H7 (cell line): Measurements from ENCODE around the gene ABI3BP. TPM values are rescaled to one million over a fixed set of nuclear protein-coding genes. Genes with fewer than 3 reads are reported as not detected.
A peak's percentile ranks its signal among the peaks of the same experiment; 100 is the strongest.

Experiments used
- DNase-seq: peaks from one replicate; pipeline ENCODE4 v3.0.0; 2012
- H3K27me3 ChIP-seq: 2 replicates; pipeline ENCODE4 v1.6.0; 2011; ENCODE audit warnings: mild to moderate bottlenecking, low read length; ENCODE audit not compliant: control insufficient read depth, insufficient read depth
- H3K36me3 ChIP-seq: replicated peaks from 2 replicates; pipeline ENCODE4 v1.5.1; 2011; ENCODE audit warnings: low read length; ENCODE audit not compliant: control insufficient read depth, insufficient read depth
- H3K4me3 ChIP-seq: 2 replicates; pipeline ENCODE4 v1.5.1; 2011; ENCODE audit warnings: low read depth, mild to moderate bottlenecking, control low read depth, low read length, moderate library complexity; ENCODE audit not compliant: insufficient read depth
- total RNA-seq: library from RNA; depleted of rRNA; stranded (reverse); fragments of >200 nt; shearing (Covaris generic); gene quantifications from 2 replicates; pipeline ENCODE4 v1.2.3, GENCODE V29; 2014

ABI3BP gene
- total RNA-seq, 1 experiment from 2014 or later: 0.03 TPM

DNA sequence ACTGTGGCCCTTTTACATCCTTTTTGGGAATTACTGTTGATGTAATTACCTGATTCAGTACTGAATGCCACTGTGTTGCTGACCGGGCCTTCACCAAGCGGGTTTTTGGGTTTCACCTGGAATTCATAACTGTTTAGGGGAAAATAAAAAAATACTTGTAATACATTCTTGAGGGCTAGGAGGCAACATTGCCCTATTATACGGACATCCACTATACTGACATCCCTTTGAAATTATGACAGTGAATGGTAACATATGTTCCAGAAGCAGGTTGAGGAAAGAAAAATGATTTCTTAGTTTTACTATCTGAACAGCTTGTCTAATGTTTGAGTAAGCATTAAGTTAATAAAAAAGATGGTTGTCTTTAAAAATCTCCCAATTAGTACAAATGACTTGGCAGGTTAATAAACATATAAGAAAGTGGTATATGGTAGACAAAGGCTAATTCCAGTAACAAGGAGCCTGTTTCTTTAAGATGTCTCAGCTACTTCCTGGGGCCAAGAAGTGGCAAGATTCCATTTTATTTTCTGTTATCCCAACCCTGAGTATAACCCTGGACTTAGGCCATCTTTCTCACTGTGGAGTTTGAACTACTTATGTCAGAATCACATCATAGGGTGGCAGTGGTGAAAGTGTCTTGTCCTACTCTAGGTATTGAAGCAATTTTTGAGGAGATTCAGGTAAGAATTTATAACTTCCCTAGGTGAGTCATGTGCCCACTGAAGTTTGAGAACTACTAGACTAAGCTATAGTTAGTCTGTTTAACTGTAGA, 238.5 kb downstream of the ABI3BP start:
- H3K36me3 ChIP-seq: peaks cover 1% of the 10 kb centered on the region; the same call in 1 of the 2 replicates
- no peak for DNase-seq
- H3K27me3 ChIP-seq: no peaks in the 10 kb centered on the region
- H3K4me3 ChIP-seq: no peak overlapping the region

DNA sequence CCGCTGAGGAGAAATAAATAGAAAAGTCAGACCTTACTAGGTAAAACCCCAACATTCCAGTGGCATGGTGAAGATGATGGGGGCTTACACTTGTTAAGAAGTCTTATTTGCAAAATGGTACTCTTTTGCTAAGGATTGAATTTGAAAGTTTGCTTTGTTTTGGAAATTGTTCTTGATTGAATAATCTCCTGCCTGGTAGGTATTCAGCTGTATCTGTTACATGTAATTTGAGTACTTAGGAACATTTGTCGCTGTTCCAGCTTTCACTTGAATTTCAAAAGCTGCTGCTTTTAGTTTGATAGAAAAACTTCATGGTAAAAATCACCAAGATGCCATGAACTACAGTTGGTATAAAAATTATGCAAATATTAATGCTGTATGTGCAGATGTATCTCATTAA, 239.4 kb downstream of the ABI3BP start:
- DNase-seq: no peak
- Histone ChIP-seq H3K27me3 (no peaks in the 10 kb centered on the region), H3K36me3 (peaks cover 1% of the 10 kb centered on the region; the same call in 1 of the 2 replicates), H3K4me3 (no peak overlapping the region)

DNA sequence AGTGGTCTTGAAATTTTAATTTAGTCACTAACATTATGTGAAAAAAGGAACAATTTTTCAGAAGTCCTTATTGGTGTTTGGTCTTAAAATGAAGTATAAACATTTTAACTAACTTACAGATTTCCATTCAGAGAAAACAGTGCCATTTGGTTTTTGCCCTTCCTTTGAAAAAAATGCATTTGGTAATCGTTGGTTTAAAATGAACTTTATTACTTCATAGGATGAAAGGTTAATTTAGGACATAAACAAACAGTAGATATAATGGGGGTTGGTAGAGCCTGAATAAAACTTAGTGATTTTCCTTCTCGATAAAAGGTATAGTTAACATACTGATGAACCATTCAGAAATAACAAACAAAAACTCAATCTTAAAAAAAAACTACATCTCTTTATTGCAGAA, 244.3 kb downstream of the ABI3BP start:
- no peak for DNase-seq
- Histone ChIP-seq H3K4me3 (no peak overlapping the region), H3K27me3 (no peaks in the 10 kb centered on the region), H3K36me3 (peaks cover 6% of the 10 kb centered on the region)

DNA sequence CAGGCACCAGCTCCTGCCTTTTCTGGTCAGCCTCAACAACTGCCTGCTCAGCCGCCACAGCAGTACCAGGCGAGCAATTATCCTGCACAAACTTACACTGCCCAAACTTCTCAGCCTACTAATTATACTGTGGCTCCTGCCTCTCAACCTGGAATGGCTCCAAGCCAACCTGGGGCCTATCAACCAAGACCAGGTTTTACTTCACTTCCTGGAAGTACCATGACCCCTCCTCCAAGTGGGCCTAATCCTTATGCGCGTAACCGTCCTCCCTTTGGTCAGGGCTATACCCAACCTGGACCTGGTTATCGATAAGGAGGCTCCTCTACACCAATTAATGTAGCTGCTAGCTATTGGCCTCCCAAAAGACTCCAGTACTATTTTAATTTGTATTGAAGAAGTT, 245.0 kb downstream of the ABI3BP start:
- H3K4me3 ChIP-seq: no peak overlapping the region
- H3K36me3 ChIP-seq: peaks cover 6% of the 10 kb centered on the region
- no peaks in the 10 kb centered on the region for H3K27me3 ChIP-seq
- DNase-seq: no peak

DNA sequence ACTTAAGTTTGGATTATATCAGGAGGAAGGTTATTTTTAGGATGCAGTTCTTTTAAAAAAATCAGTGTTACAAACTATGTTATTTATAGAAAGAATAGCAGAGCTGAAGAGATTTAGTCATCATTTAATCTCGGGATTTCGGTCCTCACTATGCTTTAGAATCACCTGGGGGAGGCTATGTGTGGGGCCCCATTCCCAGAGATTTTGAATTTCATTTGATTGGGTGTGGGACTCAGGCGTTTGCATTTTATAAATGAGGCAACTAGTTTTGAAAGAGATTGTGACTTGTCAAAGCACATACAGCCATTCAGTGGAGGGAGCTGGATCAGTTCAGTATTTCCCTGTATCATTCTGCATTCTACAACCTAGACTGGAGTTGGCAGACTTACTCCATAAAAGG, 247.1 kb downstream of the ABI3BP start:
- no peak for DNase-seq
- H3K36me3 ChIP-seq: peaks cover 6% of the 10 kb centered on the region
- no peaks in the 10 kb centered on the region for H3K27me3 ChIP-seq
- H3K4me3 ChIP-seq: no peak overlapping the region

DNA sequence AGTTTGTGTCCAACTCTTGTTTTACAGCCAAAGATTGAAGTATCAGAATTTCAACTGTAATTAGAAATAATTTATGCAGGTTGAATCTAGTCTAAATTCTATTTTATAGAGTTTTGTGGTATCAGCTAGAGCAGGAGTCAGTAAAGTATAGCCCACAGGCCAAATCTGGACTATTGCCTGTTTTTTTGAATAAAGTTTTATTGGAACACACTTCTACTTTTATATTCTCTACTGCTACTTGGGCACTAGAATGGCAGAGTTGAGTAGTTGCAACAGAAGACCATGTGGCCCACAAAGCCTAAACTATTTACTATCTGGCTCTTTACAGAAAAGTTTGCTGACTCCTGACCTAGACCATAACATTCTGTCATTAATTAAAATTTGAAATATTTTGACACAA, 247.6 kb downstream of the ABI3BP start:
- Histone ChIP-seq H3K36me3 (peaks cover 6% of the 10 kb centered on the region), H3K4me3 (no peak overlapping the region), H3K27me3 (no peaks in the 10 kb centered on the region)
- DNase-seq: no peak

DNA sequence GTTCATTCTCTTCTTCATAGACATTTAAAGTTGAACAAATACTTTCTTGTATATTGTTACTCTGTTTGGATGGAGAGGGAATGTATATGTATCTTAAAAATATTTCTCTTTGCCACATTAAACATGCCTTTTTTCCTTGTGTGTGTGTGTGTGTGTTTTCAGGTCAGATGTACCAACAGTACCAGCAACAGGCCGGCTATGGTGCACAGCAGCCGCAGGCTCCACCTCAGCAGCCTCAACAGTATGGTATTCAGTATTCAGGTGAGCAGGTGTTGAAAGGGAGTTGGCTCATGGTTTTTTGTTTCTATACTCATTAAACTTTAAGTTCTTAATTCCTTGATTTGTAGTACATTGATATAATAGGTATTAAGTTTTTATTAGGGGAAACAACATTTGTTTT, 248.6 kb downstream of the ABI3BP start:
- no peak for DNase-seq
- Histone ChIP-seq H3K27me3 (no peaks in the 10 kb centered on the region), H3K36me3 (peaks cover 5% of the 10 kb centered on the region), H3K4me3 (no peak overlapping the region)

DNA sequence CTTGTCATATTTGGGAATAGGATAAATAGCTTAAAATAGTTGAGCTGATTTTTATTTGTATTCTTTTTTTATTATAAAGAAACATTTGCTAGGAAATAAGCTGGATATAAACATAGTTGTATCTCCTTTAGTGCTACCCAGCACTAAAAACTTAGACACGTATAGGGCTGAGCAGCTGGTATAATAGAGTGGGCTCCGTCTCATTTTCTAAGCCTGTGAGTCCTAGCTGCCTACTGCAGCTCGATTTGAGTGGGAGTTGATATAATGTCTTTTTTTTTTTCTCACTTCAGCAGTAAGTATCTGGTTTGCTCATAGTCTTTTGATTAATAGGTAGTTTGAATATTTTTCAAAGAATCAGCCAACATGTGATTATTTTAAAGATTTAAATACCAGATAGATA, 249.7 kb downstream of the ABI3BP start:
- Histone ChIP-seq H3K36me3 (peaks cover 5% of the 10 kb centered on the region), H3K4me3 (no peak overlapping the region)

DNA sequence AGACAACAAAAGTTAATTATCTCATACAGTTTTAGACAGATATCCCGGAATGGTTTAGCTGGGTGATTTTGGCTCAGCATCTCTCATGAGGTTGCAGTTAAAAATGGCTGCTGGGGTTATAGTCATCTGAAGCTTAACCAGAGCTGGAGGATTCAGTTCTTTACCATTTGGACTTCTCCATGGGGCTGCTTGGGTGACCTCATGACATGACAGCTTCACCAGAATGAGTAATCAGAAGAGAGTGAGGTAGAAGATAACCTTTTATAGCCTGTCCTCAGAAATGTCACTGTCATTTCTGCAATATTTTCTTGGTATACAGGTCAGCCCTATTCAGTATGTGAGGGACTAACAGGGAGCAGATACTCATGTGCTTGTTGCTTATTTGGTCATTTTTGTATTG, 253.0 kb downstream of the ABI3BP start:
- DNase-seq: no peak
- peaks cover 3% of the 10 kb centered on the region for H3K36me3 ChIP-seq
- H3K4me3 ChIP-seq: no peak overlapping the region

More for the DNA sequence above, 249.7 kb downstream of the ABI3BP start:
- no peak for DNase-seq
- H3K27me3 ChIP-seq: no peaks in the 10 kb centered on the region

DNA sequence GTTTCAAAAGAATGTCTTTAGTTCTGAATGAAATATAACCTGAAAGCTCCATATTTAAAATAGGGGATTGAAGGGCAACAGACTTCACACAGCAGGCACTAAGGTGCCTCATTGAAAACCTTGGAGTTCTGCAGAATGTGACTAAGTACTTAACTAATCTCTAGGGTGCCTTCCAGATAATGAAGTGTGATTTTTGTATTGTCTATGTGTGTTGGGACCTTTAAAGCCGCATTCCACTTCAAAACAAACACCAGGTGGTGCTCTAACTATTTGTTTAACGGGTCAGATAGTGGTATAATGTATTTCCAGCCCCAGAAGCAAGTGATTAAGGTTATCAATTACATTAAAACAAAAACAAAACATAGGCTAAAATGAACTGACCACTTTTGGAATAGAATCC, 255.9 kb downstream of the ABI3BP start:
- Histone ChIP-seq H3K27me3 (no peaks in the 10 kb centered on the region), H3K36me3 (peaks cover 3% of the 10 kb centered on the region), H3K4me3 (no peak overlapping the region)
- DNase-seq: peak; percentile 7

More for the DNA sequence above, 253.0 kb downstream of the ABI3BP start:
- no peaks in the 10 kb centered on the region for H3K27me3 ChIP-seq

DNA sequence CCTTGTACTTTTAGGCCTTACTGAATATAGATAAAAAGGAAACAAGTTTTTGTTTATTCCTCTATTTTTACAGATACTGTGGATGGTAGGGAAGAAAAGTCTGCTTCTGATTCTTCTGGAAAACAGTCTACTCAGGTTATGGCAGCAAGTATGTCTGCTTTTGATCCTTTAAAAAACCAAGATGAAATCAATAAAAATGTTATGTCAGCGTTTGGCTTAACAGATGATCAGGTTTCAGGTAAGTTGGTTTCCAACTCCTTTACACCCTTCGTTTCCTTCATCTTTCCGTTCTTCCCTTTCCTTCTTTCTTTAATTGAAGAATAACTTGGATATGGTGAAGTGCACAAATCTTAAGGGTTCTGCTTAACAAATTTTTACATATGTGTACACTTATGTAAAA, 260.8 kb downstream of the ABI3BP start:
- H3K27me3 ChIP-seq: no peaks in the 10 kb centered on the region
- no peak for DNase-seq
- H3K4me3 ChIP-seq: no peak overlapping the region
- H3K36me3 ChIP-seq: peaks cover 5% of the 10 kb centered on the region

DNA sequence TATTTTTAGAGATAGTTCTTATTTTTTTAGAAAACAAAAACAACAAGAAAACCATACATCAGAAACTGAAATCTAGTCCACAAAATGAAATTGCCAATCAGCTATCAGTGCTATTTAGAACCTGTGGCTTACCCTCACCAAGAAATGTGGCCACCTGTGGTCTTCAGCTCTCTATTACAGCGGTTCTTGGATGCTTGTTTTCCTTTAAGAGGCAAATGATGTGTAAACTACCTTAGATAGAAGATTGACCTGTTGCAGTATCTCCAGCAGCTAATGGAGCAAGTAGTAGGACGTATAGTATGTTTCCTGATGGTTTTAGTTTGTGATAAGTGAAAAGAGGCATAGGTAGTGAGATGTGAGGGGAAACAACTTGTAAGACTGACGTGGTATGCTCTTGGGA, 262.7 kb downstream of the ABI3BP start:
- no peak overlapping the region for H3K4me3 ChIP-seq
- no peaks in the 10 kb centered on the region for H3K27me3 ChIP-seq
- no peak for DNase-seq
- peaks cover 3% of the 10 kb centered on the region for H3K36me3 ChIP-seq

DNA sequence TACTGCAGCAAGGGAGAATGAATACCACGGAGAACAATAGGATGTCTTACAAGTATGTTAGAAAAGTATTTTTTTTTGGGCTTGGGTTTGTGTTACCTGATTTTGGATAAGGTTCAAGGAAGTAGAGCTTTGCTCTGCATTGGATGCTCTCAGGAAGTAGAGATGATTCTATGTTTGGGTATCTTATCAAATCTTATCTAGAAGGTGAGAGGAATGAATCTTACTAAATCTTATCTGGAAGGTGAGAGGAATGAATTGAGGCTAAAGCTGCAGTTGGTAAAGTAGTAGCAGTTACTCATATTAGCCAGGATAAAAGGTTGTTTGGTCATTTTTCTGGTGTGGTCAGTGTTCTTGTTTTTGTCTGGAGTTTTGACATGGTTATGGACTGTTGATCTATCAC, 266.5 kb downstream of the ABI3BP start:
- Histone ChIP-seq H3K4me3 (no peak overlapping the region), H3K27me3 (no peaks in the 10 kb centered on the region)

DNA sequence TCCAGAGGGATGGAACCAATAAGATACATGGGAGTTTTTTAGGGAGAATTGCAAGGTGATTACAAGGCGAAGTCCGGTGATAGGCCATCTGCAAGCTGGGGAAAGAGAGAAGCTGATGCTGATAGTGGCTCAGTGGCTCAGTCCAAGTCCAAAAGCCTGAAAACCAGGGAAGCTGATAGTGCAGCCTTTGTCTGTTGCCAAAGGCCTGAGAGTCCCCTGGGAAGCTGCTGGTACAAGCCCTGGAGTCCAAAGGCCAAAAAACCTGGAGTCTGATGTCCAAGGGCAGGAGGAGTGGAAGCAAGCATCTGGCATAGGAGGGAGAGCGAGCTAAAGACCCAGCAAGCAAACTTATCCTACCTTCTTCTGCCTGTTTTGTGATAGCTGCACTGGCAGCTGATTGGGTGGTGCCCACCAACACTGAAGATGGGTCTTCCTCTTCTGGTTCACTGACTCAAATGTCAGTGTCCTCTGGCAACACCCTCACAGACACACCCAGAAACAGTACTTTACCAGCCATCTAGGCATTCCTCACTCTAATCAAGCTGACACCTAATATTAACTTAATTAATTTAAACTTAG, 267.2 kb downstream of the ABI3BP start:
- H3K36me3 ChIP-seq: peaks cover 3% of the 10 kb centered on the region
- no peaks in the 10 kb centered on the region for H3K27me3 ChIP-seq
- no peak for DNase-seq
- H3K4me3 ChIP-seq: no peak overlapping the region

More for the DNA sequence above, 266.5 kb downstream of the ABI3BP start:
- H3K36me3 ChIP-seq: peaks cover 3% of the 10 kb centered on the region
- DNase-seq: no peak

DNA sequence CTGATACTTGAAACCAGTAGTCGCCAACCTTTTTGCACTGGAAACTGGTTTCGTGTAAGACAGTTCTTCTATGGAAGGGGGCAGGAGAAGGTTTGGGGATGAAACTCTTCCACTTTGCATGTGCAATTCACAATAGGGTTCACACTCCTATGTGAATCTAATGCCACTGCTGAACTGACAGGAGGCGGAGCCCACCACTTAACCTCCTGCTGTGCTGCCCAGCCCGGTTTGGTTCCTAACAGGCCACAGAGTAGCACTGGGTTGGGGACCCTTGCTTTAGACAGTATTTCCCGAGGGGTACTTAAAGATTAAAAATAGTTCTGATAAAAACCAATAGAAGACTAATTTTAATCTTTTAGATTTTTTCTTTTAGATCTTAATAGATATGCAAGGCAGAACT, 272.8 kb downstream of the ABI3BP start:
- no peak overlapping the region for H3K4me3 ChIP-seq
- DNase-seq: peak; percentile 13
- no peaks in the 10 kb centered on the region for H3K27me3 ChIP-seq
- no peaks in the 10 kb centered on the region for H3K36me3 ChIP-seq
